ENCODE measurements around the gene UGT1A3.

DNA sequence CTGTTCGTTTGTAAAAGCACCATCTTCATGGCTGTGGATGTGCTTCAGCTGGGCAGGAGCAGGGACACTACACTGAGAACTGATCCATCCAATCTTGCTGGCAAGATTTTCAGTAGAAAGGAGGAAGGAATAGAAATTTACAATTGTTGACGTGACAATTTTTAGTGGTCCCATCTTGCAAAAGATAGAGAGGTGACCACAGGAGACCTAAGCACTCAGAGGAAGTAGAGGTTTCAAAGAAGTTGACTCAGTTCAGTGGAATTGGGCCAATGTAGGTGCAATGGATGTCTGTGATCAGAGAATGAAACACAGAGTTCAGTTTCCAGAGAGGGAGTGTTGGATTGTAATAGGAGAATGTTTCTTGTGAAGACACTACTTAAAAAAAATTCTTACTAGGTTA lies 14.7 kb upstream of the UGT1A3 start:
- TF ChIP-seq, protein P1, sequence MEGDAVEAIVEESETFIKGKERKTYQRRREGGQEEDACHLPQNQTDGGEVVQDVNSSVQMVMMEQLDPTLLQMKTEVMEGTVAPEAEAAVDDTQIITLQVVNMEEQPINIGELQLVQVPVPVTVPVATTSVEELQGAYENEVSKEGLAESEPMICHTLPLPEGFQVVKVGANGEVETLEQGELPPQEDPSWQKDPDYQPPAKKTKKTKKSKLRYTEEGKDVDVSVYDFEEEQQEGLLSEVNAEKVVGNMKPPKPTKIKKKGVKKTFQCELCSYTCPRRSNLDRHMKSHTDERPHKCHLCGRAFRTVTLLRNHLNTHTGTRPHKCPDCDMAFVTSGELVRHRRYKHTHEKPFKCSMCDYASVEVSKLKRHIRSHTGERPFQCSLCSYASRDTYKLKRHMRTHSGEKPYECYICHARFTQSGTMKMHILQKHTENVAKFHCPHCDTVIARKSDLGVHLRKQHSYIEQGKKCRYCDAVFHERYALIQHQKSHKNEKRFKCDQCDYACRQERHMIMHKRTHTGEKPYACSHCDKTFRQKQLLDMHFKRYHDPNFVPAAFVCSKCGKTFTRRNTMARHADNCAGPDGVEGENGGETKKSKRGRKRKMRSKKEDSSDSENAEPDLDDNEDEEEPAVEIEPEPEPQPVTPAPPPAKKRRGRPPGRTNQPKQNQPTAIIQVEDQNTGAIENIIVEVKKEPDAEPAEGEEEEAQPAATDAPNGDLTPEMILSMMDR (IDR thresholded peaks at IDR 0.05), result no peak
- TF ChIP-seq POLR2A (IDR thresholded peaks at IDR 0.05), result no peak

All from lower leg skin (tissue), 3 donors.